ENCODE results near the gene FOXC1.

The FOXC1 gene

GRCh38 chr6:1619673-1620503 is 10.2 kb downstream of the FOXC1 start:
- H3K9me3 ChIP-seq (ENCODE audit: control insufficient read depth, insufficient read depth, low read length), result no peaks in the 10 kb centered on the region
- H3K79me2 ChIP-seq (ENCODE audit: control insufficient read depth, low read length), result no peaks in the 10 kb centered on the region
- H3K4me3 ChIP-seq (ENCODE audit: low read length), result no peak overlapping the region
- no peak overlapping the region for H3K27ac ChIP-seq (ENCODE audit: low read depth, low read length)
- H3K4me1 ChIP-seq (ENCODE audit: control insufficient read depth, low read length), result no peaks in the 10 kb centered on the region
- no peaks in the 10 kb centered on the region for H3K36me3 ChIP-seq (ENCODE audit: control insufficient read depth, low read length)
- no peak for TF ChIP-seq EZH2phosphoT487 (IDR thresholded peaks at IDR 0.05; ENCODE audit: borderline replicate concordance, low read length)
- no peak for TF ChIP-seq CTCF (IDR thresholded peaks at IDR 0.05; ENCODE audit: low read depth, low read length, poor library complexity, severe bottlenecking)
- H3K27me3 ChIP-seq (ENCODE audit: control insufficient read depth, low read length), result no peaks in the 10 kb centered on the region
- H3K9me2 ChIP-seq (replicated peaks; ENCODE audit: control insufficient read depth, low read length), result no peaks in the 10 kb centered on the region
- H4K20me1 ChIP-seq (ENCODE audit: control insufficient read depth, insufficient read depth, low read depth, low read length), result 0 out of 2 replicates have a peak, but pooled peaks cover 4% of the 10 kb centered on the region
- no peaks in the 10 kb centered on the region for H3F3A ChIP-seq (ENCODE audit: control insufficient read depth, insufficient read depth)
- H3K4me2 ChIP-seq (ENCODE audit: low read length), result no peak overlapping the region

GRCh38 chr6:1620504-1621069 is 10.9 kb downstream of the FOXC1 start:
- no peaks in the 10 kb centered on the region for H3K9me3 ChIP-seq (ENCODE audit: control insufficient read depth, insufficient read depth, low read length)
- H3K27me3 ChIP-seq (ENCODE audit: control insufficient read depth, low read length), result peaks cover 4% of the 10 kb centered on the region; the same call in 1 of the 2 replicates
- no peak overlapping the region for H3K4me2 ChIP-seq (ENCODE audit: low read length)
- no peaks in the 10 kb centered on the region for H3K4me1 ChIP-seq (ENCODE audit: control insufficient read depth, low read length)
- no peaks in the 10 kb centered on the region for H3F3A ChIP-seq (ENCODE audit: control insufficient read depth, insufficient read depth)
- 0 out of 2 replicates have a peak, but pooled peaks cover 4% of the 10 kb centered on the region for H4K20me1 ChIP-seq (ENCODE audit: control insufficient read depth, insufficient read depth, low read depth, low read length)
- no peaks in the 10 kb centered on the region for H3K36me3 ChIP-seq (ENCODE audit: control insufficient read depth, low read length)
- TF ChIP-seq EZH2phosphoT487 (IDR thresholded peaks at IDR 0.05; ENCODE audit: borderline replicate concordance, low read length) (no peak), CTCF (IDR thresholded peaks at IDR 0.05; ENCODE audit: low read depth, low read length, poor library complexity, severe bottlenecking) (no peak)
- no peaks in the 10 kb centered on the region for H3K9me2 ChIP-seq (replicated peaks; ENCODE audit: control insufficient read depth, low read length)
- H3K27ac ChIP-seq (ENCODE audit: low read depth, low read length), result no peak overlapping the region
- no peaks in the 10 kb centered on the region for H3K79me2 ChIP-seq (ENCODE audit: control insufficient read depth, low read length)
- no peak overlapping the region for H3K4me3 ChIP-seq (ENCODE audit: low read length)

- H3K27me3 ChIP-seq (ENCODE audit: control insufficient read depth, low read length), result peaks cover 4% of the 10 kb centered on the region; the same call in 1 of the 2 replicates
- H3K4me1 ChIP-seq (ENCODE audit: control insufficient read depth, low read length), result no peaks in the 10 kb centered on the region
- TF ChIP-seq EZH2phosphoT487 (IDR thresholded peaks at IDR 0.05; ENCODE audit: borderline replicate concordance, low read length), result no peak
- no peak for TF ChIP-seq CTCF (IDR thresholded peaks at IDR 0.05; ENCODE audit: low read depth, low read length, poor library complexity, severe bottlenecking)
These were observed 11.5 kb downstream of the FOXC1 start for GRCh38 chr6:1621070-1621701.

More at GRCh38 chr6:1621070-1621701, 11.5 kb downstream of the FOXC1 start:
- Histone ChIP-seq H3K4me3 (ENCODE audit: low read length) (no peak overlapping the region), H3F3A (ENCODE audit: control insufficient read depth, insufficient read depth) (no peaks in the 10 kb centered on the region), H3K27ac (ENCODE audit: low read depth, low read length) (no peak overlapping the region), H3K4me2 (ENCODE audit: low read length) (no peak overlapping the region), H3K36me3 (ENCODE audit: control insufficient read depth, low read length) (no peaks in the 10 kb centered on the region), H4K20me1 (ENCODE audit: control insufficient read depth, insufficient read depth, low read depth, low read length) (peaks cover 4% of the 10 kb centered on the region; the same call in 1 of the 2 replicates), H3K79me2 (ENCODE audit: control insufficient read depth, low read length) (no peaks in the 10 kb centered on the region), H3K9me2 (replicated peaks; ENCODE audit: control insufficient read depth, low read length) (no peaks in the 10 kb centered on the region), H3K9me3 (ENCODE audit: control insufficient read depth, insufficient read depth, low read length) (no peaks in the 10 kb centered on the region)
